ENCODE measurements around the gene TNFSF18. TPM values are rescaled to one million over a fixed set of nuclear protein-coding genes. Genes with fewer than 3 reads are reported as not detected.

Gene TNFSF18
- total and polyA plus RNA-seq, 2 of the 4 experiments (the other 2 are of a cell fraction) = 0.12 to 0.18 TPM

DNA sequence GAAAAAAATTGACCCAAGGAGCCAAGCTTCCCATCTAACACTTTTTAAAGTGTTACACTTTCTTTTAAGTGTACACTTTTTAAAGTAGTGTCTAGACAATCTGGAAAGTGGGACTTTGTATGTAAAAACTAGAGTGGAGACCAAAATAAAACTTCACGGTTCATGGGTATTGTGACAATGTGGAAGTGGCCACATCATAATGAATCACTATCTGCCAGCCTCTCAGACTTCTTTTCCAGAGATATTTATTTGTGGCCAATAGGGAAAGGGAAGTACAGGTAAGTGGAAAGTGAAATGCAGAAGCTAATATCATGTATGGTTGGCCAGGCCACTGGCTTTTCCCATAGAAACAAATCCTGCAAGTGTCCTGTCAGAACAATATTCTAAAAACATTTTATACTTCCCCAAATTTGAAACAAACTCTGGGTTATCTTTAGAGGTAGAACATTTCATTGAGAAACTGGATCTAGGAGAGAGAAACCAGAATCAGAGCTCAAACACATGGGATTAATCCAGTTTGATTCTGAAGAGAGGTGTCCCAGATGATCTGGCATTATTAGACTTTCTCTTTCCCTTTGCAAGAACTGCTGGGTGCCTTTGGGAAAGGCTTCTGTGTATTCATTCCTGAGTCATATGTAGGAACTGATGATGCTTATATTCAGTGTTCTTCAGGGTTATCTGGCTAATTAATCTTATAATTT, 2.0 kb downstream of the TNFSF18 start:
- no CpG with 5 or more reads among the region's 1 CpG for whole genome bisulfite sequencing, 2 experiments (ENCODE audit: extremely low coverage in 2 of 2, insufficient read length in 1 of 2)
- Histone ChIP-seq H3K14ac (replicated peaks; ENCODE audit: low read depth, low read length) (no peak overlapping the region; the same call in 1 of the 2 replicates), H3K9me3 (ENCODE audit: control insufficient read depth, insufficient read depth, low read length) (no peaks in the 10 kb centered on the region), H2AK5ac (ENCODE audit: low read depth, low read length) (no peak overlapping the region), H3K23ac (ENCODE audit: low read depth, low read length) (no peak overlapping the region; the same call in 1 of the 2 replicates), H4K91ac (ENCODE audit: insufficient read depth, low read depth, low read length) (no peak overlapping the region), H2AK9ac (replicated peaks; ENCODE audit: low read depth, low read length, poor library complexity) (no peak overlapping the region), H3K4me1 (ENCODE audit: control insufficient read depth, insufficient read depth, low read length) (0 out of 2 replicates have a peak, but pooled peaks cover 2% of the 10 kb centered on the region), H3K18ac (ENCODE audit: low read depth, low read length) (peak overlapping the region; percentile 69; the same call in 1 of the 2 replicates), H2BK15ac (ENCODE audit: low read depth, low read length) (no peak overlapping the region), H3K56ac (ENCODE audit: extremely low read depth, insufficient read depth, low read length) (no peak overlapping the region), H2AFZ (replicated peaks; ENCODE audit: low read length, poor library complexity) (no peak overlapping the region), H3K9me1 (ENCODE audit: insufficient read depth, low read length) (no peaks in the 10 kb centered on the region), H3K27me3 (ENCODE audit: control insufficient read depth, insufficient read depth, low read length) (no peaks in the 10 kb centered on the region), H2BK5ac (ENCODE audit: low read depth, low read length, poor library complexity, severe bottlenecking) (no peak overlapping the region), H2BK120ac (ENCODE audit: low read depth, low read length) (peak overlapping the region; percentile 26; the same call in 1 of the 2 replicates), H4K8ac (ENCODE audit: low read depth in 2 of 2, low read length in 2 of 2) (no peak overlapping the region), H3K27ac (ENCODE audit: insufficient read depth, low read length) (no peak overlapping the region), H3K9ac (ENCODE audit: low read depth, low read length) (peak overlapping the region; percentile 18; the same call in 1 of the 2 replicates), H4K5ac (ENCODE audit: low read depth, low read length) (no peak overlapping the region; the same call in 1 of the 2 replicates), H3K79me1 (ENCODE audit: low read depth in 1 of 2, low read length in 2 of 2) (no peaks in the 10 kb centered on the region), H3K4me2 (ENCODE audit: low read depth, low read length) (peak overlapping the region; percentile 84; the same call in 1 of the 2 replicates), H3K4me3 (ENCODE audit: insufficient read depth, low read depth, low read length) (no peak overlapping the region), H4K20me1 (ENCODE audit: insufficient read depth, low read length) (no peaks in the 10 kb centered on the region), H3K4ac (ENCODE audit: low read depth, low read length) (no peak overlapping the region), H2BK20ac (ENCODE audit: low read depth, low read length) (0 out of 2 replicates have a peak overlapping the region, but pooled peaks have one; percentile 32), H3K36me3 (ENCODE audit: control insufficient read depth, insufficient read depth, low read length) (no peaks in the 10 kb centered on the region)
- intact Hi-C loops (cut with micrococcal nuclease) = no loop called here
- CTCF ChIA-PET = no interaction called here
- no TSS peak for BruUV-seq (replicated peaks)
- POLR2A ChIA-PET (ENCODE audit: unreplicated experiment) = no interaction called here
- ATAC-seq (ENCODE audit: low read depth) (peak; percentile 73), DNase-seq (peak; percentile 69)
- in situ Hi-C loops (cut with MboI; ENCODE audit: low sequenced_read_pairs) = no loop called here
- dilution Hi-C loops (cut with HindIII; ENCODE audit: low sequenced_read_pairs, unreplicated experiment) = no loop called here
- TF ChIP-seq SMC3 (IDR thresholded peaks at IDR 0.05; ENCODE audit: low read depth, low read length) (no peak), FOS (IDR thresholded peaks at IDR 0.05; ENCODE audit: low read depth, low read length) (no peak), RCOR1 (IDR thresholded peaks at IDR 0.05; ENCODE audit: insufficient replicate concordance, low read length) (no peak)
- TF ChIP-seq, protein P1, sequence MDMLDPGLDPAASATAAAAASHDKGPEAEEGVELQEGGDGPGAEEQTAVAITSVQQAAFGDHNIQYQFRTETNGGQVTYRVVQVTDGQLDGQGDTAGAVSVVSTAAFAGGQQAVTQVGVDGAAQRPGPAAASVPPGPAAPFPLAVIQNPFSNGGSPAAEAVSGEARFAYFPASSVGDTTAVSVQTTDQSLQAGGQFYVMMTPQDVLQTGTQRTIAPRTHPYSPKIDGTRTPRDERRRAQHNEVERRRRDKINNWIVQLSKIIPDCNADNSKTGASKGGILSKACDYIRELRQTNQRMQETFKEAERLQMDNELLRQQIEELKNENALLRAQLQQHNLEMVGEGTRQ (IDR thresholded peaks at IDR 0.05; ENCODE audit: low read depth, low read length) = no peak
